GM19023 (cell line): ENCODE data around the gene BRD2.
"Not testable (repeated sequence)": the region's sequence is repeated elsewhere in the genome, so short reads cannot be mapped to it uniquely, and the experiment has no call there.

Source experiments
- ATAC-seq: cut with Tn5 transposase; IDR thresholded peaks from one replicate; pipeline ENCODE4 v1.9.1; 2021; ENCODE audit warnings: mild to moderate bottlenecking, moderate library complexity; ENCODE audit not compliant: unreplicated experiment

The BRD2 gene

DNA sequence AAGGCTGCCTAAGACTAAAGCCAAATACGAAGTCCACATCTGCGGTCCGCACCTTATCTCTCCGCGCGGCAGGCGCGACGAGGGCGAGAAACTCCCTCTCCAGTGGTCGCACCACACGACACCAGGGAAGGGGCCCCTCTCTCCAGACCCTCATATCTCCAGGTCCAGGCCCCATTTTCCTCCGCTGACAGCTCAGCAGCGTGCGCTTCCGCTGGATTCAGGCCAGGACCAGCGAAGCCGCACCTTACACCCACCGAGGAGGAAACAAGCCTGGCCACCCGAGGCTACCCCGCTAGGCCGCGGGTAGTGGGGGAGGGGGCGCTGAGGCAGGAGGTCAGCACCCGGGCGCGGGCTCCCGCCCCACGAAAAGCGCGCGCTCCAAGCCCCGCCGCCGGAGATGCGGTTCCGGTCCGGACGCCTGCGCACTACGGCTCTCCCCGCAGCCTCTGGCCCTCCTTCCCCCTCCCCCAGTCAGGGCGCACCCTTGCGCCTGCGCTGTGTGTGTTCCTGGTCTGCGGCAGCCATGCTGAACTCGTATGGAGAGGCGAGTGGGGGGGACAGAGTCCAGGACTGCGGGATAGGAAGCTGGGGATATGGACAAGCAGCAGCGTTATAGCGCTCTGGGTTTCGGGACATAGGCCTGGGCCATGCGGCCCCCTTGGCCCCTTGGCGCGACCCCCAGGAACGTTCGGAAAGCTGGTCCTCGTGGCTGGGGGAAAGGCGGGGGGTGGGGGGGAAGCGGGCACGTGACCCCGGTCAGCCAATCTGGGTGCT, at the start of gene BRD2:
TSS of gene BRD2 (plus strand) at position 502 of the 774 bp plus-strand sequence. CDS start 4,305 bp downstream, outside the sequence.
- ATAC-seq: peak; percentile 32

- ATAC-seq: no peak
Measured at GRCh38 chr6:32920715-32921114, 47.7 kb upstream of the BRD2 start.

GRCh38 chr6:32922083-32922482, 46.3 kb upstream of the BRD2 start:
- ATAC-seq: no peak

GRCh38 chr6:32931211-32931610, 37.2 kb upstream of the BRD2 start:
- no peak for ATAC-seq

- no peak for ATAC-seq
Measured at GRCh38 chr6:32932132-32932868, 36.1 kb upstream of the BRD2 start.

- no peak for ATAC-seq
Measured at GRCh38 chr6:32933661-32934085, 34.7 kb upstream of the BRD2 start.

- ATAC-seq: no peak
Measured at GRCh38 chr6:32935551-32936238, 32.7 kb upstream of the BRD2 start.

DNA sequence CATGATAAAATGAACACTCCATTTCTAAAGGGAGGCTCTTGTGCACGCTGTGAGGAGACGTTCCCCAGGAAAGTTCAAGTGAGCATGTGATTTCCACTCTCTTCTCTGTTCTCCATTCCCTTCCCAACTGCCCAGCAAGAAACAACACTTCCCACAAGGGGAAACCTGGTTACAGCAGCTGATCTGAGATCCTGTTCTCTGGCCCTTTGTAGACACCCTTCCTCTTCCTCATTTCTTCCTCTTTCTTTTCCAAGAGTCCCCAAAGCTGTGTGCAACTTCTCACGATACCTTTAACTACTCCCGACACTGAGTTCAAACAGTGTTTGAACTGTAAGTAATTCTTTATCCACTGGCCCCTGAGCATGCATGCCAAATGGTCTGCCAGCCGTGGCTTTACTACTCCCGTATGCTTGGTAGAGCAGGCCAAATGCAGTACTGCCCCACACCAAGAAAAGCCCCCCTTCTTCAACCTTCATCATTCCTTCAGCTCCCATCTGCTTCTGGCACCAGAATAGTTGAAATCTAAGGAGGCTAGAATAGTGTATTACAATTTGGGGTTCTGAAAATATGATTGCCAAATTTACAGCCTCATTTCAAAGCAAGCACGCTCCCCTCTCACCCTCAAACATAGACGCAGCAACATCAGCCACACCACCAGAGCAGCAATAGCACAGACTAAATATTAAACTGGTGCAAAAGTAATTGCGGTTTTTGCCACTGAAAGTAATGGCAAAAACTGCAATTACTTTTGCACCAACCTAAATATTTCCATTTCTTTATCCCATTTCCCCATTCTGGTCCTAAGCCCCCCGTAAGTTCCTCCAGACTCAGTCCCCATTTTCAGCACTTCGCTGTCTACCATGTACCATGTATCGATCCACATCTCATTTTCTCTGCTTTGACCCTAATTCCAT, 31.9 kb upstream of the BRD2 start:
- no peak for ATAC-seq

DNA sequence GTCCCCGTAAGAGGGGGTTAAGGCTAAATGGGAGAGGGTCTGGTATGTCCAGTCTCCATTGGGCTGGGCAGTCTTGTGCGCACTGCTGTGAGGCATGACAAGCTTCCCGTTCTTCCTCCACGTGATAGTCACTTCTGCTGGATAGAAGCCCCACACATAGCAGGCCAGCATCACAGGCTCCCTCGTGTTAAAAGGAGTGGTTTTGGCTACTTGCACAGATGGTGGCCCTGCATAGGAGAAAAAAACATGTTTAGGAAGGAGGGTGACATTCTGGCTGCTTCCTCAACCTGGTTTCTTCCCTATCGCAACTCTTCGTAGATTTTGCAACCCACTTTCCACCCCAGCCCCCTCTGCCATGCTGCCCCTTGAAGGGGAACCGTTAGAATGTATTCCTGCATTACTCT, 31.2 kb upstream of the BRD2 start:
- ATAC-seq: no peak

- no peak for ATAC-seq
Measured at GRCh38 chr6:32938494-32938893, 29.9 kb upstream of the BRD2 start.

DNA sequence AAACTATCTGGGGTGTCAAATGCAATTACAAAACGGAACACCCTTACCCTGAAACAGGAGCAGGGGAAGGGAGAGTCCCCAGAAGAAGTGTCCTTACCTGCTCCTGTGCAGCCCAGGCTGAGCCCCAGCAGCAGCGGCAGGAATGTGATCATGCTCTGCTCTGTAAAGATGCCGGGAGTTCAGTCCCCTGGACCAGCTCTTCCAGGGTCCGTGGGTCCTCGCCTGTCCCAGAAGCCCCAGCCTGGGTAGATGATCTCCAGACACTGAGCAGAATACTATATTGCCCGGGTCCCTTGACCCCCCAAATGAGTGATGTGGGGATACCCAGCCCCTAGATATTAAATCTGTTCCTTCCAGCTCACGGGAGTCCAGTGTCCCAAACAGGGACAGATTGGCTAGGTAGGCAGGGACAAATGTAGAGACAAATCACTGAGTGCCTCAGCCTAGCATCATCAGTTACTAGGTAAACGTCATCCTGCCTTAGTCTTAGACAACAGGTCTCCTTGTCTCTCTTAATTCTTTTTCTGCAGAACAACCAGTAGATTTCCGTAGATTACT, 27.7 kb upstream of the BRD2 start, which contains the start of gene HLA-DMB:
TSS of gene HLA-DMB (minus strand) at position 373 of the 558 bp plus-strand sequence. CDS start at position 152, 221 bp downstream.
- ATAC-seq: peak; percentile 69

- ATAC-seq: peak; percentile 57
Measured at GRCh38 chr6:32941214-32941768, 27.1 kb upstream of the BRD2 start.

DNA sequence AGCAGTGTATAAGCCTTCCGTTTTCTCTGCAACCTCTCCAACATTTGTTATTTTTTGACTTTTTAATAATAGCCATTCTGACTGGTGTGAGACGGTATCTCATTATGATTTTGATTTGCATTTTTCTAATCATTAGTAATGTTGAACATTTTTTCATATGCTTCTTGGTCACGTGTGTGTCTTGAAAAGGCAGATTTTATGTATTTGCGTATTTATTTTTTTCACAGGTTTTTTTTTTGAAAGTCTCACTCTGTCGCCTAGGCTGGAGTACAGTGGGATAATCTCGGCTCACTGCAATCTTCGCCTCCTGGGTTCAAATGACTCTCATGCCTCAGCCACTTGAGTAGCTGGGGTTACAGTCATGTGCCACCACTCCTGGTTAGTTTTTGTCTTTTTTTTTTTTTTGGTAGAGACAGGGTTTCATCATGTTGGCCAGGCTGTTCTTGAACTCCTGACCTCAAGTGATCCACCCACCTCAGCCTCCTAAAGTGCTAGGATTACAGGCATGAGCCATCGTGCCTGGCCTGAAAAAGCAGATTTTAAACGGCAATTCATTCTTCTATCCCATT, 25.8 kb upstream of the BRD2 start:
- ATAC-seq: not testable (repeated sequence)

DNA sequence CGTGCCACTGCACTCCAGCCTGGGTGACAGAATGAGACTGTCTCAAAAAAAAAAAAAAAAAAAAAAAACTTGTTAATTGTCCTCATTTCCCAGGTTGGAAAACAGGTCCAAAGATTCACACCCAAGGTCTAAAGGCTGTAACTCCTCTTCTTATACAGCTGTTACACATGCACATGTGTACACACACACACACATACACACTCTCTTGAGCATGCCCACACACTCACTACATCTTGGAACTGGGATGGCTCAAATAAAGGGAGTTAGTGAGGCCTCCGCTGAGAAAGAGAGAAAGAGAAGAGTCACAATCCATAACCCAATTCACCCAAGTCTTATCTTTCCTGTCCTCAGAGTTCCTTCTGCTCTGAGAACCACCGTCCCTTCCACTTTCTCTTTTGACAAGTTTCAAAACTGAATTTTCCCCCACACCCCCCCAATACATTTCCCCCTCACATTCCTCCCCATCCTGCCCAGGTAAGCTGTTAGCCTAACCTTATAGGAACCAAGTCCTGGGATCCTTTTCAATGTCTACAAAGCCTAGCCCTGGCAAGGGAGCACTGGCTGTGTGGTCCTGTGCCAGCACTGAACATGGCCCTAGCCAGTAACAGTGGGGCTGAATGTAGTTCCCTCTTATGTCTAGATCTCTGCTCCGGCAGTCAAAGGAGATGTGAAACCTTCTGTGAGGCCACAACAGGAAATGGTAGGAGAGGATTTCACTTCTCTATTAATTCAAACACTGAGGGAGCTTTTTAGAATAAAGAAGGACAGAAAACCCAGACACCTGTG, 24.3 kb upstream of the BRD2 start:
- no peak for ATAC-seq

GRCh38 chr6:32945108-32945760, 23.2 kb upstream of the BRD2 start:
- ATAC-seq: no peak

DNA sequence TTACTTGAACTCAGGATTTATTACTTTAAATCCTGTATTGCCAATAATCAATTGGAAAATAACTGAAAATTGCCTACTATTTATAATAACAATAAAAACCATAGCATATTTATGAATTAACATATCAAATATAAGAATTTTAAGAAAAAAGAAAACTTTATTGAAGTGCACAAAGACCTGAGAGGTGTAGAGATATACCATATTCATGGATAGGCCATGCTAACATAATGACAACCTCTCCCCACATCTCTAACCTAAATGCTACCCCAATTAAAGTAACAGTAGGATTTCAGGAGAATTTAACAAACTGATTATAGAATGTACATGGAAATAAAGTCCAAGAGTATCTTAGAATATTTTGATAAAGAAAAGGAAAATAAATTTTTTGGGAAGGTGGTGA, 22.4 kb upstream of the BRD2 start:
- ATAC-seq: no peak

GRCh38 chr6:32946893-32947292, 21.5 kb upstream of the BRD2 start:
- ATAC-seq: no peak
